HepG2 (cell line): ENCODE measurements around the gene DOLK. TPM values are rescaled to one million over a fixed set of nuclear protein-coding genes. Genes with fewer than 3 reads are reported as not detected.

Source experiments
- AKAP8 ChIP-seq: sonication (generic); formaldehyde crosslinking; IDR thresholded peaks from 2 replicates; pipeline ENCODE4 v1.5.1; 2020; ENCODE audit warnings: mild to moderate bottlenecking, missing genetic modification reagents
- ARID2 ChIP-seq: sonication (generic); formaldehyde crosslinking; IDR thresholded peaks from 2 replicates; pipeline ENCODE4 v1.8.1; 2022; ENCODE audit warnings: mild to moderate bottlenecking, missing genetic modification reagents, borderline replicate concordance
- SMARCC2 ChIP-seq: fragments of 450-650 bp; IDR thresholded peaks from 2 replicates; pipeline ENCODE4 v1.6.1; 2017; ENCODE audit warnings: antibody characterized with exemption, mild to moderate bottlenecking
- ZNF317 ChIP-seq: sonication (generic); formaldehyde crosslinking; IDR thresholded peaks from 2 replicates; pipeline ENCODE4 v1.5.0; 2020; ENCODE audit warnings: mild to moderate bottlenecking, missing genetic modification reagents
- ZNF326 ChIP-seq: sonication (generic); formaldehyde crosslinking; IDR thresholded peaks from 2 replicates; pipeline ENCODE4 v1.4.0; 2020; ENCODE audit warnings: missing genetic modification reagents, borderline replicate concordance
- ZNF501 ChIP-seq: sonication (generic); formaldehyde crosslinking; IDR thresholded peaks from 2 replicates; pipeline ENCODE4 v1.5.1; 2020; ENCODE audit warnings: mild to moderate bottlenecking, moderate library complexity, missing genetic modification reagents
- polyA plus RNA-seq, 8 experiments: library from polyadenylated mRNA; depleted of rRNA in 3 of 8; stranded (reverse) in 7 of 8; unstranded in 1 of 8; fragments of >200 nt; fragmentation: Illumina TruSeq in 4 of 8; extraction: Trizol in 4 of 8; gene quantifications; 2 replicates each; pipeline versions ENCODE4 v1.2.1 to v1.2.3, GENCODE V29; 2011 to 2016; ENCODE audit warnings: low read depth in 4 of 8, missing spikeins in 1 of 8, mixed read lengths in 1 of 8; ENCODE audit not compliant: insufficient read depth in 1 of 8
- total RNA-seq, 5 experiments: library from RNA; depleted of rRNA; stranded (reverse); fragments of >200 nt; fragmentation: Illumina TruSeq; extraction: Trizol; gene quantifications; 2 replicates each; pipeline ENCODE4 v1.2.3, GENCODE V29; 2016; ENCODE audit warnings: low read depth in 1 of 5
- TF ChIP-seq, protein P1 (sequence below): sonication (generic); formaldehyde crosslinking; IDR thresholded peaks from one replicate; pipeline ENCODE4 v1.5.1; 2020; ENCODE audit warnings: mild to moderate bottlenecking, missing genetic modification reagents; ENCODE audit errors: not compliant biosample characterization
- TF ChIP-seq, protein P2 (sequence below): sonication (generic); formaldehyde crosslinking; IDR thresholded peaks from 2 replicates; pipeline ENCODE4 v1.4.0; 2020; ENCODE audit warnings: missing genetic modification reagents, borderline replicate concordance
- TF ChIP-seq, protein P3 (sequence below): sonication (generic); formaldehyde crosslinking; IDR thresholded peaks from 2 replicates; pipeline ENCODE4 v1.5.1; 2020; ENCODE audit warnings: mild to moderate bottlenecking, missing genetic modification reagents, moderate library complexity
- TF ChIP-seq, protein P4 (sequence below): sonication (generic); formaldehyde crosslinking; IDR thresholded peaks from 2 replicates; pipeline ENCODE4 v1.4.0; 2020; ENCODE audit warnings: missing genetic modification reagents, low read depth, mild to moderate bottlenecking, borderline replicate concordance
- TF ChIP-seq, protein P5 (sequence below): sonication (generic); formaldehyde crosslinking; IDR thresholded peaks from 2 replicates; pipeline ENCODE4 v1.5.0; 2020; ENCODE audit warnings: mild to moderate bottlenecking, missing genetic modification reagents, moderate library complexity

The DOLK gene
- total and polyA plus RNA-seq, 2 of the 13 experiments (the other 11 are each of a cell fraction or from before 2014, with no cell fraction given): 15.4 to 18.7 TPM

DNA sequence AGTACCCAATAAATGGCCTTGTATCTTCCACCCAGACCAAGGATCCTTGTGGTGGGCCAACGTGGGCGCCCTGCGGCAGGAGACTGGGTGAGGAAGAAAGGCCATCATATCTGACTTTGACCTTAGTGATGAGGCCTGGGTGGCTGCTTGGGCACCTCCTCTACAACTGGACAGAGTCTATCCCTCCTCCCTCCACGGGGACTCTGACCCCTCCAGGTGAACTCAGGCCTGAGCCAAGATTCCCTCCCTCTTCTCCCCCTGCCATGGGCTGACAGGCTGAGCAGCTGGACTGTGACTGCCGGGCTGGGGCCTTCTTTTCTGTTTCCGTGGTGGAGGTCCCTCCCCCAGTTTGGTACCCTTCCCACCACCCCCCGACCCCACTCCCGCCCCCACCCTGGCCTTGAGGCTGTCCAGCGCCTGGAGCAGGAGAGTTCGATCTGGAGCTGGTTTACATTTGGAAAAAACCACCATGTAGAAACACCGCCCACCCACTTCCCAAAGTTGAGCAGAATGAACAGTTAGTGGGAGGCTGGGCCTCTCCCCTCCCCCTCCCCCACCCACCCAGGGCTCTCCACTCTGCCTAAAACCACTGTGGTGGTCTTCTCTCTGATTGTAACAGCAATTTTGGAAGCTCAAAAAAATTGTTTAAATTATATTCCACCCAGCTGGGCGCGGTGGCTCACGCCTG lies 27.9 kb downstream of the DOLK start (continued):
- TF ChIP-seq, protein P1, sequence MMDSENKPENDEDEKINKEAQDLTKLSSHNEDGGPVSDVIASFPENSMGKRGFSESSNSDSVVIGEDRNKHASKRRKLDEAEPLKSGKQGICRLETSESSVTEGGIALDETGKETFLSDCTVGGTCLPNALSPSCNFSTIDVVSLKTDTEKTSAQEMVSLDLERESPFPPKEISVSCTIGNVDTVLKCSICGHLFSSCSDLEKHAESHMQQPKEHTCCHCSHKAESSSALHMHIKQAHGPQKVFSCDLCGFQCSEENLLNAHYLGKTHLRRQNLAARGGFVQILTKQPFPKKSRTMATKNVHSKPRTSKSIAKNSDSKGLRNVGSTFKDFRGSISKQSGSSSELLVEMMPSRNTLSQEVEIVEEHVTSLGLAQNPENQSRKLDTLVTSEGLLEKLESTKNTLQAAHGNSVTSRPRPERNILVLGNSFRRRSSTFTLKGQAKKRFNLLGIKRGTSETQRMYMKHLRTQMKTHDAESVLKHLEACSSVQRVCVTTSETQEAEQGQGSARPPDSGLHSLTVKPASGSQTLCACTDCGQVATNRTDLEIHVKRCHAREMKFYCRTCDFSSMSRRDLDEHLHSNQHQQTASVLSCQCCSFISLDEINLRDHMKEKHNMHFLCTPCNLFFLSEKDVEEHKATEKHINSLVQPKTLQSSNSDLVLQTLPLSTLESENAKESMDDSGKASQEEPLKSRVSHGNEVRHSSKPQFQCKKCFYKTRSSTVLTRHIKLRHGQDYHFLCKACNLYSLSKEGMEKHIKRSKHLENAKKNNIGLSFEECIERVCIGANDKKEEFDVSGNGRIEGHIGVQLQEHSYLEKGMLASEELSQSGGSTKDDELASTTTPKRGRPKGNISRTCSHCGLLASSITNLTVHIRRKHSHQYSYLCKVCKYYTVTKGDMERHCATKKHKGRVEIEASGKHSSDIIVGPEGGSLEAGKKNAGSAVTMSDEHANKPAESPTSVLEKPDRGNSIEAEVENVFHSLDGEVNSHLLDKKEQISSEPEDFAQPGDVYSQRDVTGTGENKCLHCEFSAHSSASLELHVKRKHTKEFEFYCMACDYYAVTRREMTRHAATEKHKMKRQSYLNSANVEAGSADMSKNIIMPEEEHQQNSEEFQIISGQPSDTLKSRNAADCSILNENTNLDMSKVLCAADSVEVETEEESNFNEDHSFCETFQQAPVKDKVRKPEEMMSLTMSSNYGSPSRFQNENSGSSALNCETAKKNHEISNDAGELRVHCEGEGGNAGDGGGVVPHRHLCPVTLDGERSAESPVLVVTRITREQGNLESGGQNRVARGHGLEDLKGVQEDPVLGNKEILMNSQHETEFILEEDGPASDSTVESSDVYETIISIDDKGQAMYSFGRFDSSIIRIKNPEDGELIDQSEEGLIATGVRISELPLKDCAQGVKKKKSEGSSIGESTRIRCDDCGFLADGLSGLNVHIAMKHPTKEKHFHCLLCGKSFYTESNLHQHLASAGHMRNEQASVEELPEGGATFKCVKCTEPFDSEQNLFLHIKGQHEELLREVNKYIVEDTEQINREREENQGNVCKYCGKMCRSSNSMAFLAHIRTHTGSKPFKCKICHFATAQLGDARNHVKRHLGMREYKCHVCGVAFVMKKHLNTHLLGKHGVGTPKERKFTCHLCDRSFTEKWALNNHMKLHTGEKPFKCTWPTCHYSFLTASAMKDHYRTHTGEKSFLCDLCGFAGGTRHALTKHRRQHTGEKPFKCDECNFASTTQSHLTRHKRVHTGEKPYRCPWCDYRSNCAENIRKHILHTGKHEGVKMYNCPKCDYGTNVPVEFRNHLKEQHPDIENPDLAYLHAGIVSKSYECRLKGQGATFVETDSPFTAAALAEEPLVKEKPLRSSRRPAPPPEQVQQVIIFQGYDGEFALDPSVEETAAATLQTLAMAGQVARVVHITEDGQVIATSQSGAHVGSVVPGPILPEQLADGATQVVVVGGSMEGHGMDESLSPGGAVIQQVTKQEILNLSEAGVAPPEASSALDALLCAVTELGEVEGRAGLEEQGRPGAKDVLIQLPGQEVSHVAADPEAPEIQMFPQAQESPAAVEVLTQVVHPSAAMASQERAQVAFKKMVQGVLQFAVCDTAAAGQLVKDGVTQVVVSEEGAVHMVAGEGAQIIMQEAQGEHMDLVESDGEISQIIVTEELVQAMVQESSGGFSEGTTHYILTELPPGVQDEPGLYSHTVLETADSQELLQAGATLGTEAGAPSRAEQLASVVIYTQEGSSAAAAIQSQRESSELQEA (CRISPR knock-in tag): no peak
- TF ChIP-seq ARID2 (no peak), SMARCC2 (no peak), ZNF326 (CRISPR knock-in tag) (no peak), ZNF317 (CRISPR knock-in tag) (no peak), ZNF501 (CRISPR knock-in tag) (no peak), AKAP8 (CRISPR knock-in tag) (no peak)
- TF ChIP-seq, protein P2, sequence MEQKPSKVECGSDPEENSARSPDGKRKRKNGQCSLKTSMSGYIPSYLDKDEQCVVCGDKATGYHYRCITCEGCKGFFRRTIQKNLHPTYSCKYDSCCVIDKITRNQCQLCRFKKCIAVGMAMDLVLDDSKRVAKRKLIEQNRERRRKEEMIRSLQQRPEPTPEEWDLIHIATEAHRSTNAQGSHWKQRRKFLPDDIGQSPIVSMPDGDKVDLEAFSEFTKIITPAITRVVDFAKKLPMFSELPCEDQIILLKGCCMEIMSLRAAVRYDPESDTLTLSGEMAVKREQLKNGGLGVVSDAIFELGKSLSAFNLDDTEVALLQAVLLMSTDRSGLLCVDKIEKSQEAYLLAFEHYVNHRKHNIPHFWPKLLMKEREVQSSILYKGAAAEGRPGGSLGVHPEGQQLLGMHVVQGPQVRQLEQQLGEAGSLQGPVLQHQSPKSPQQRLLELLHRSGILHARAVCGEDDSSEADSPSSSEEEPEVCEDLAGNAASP: peak; percentile 68; the same call in 1 of the 2 replicates
- TF ChIP-seq, protein P3, sequence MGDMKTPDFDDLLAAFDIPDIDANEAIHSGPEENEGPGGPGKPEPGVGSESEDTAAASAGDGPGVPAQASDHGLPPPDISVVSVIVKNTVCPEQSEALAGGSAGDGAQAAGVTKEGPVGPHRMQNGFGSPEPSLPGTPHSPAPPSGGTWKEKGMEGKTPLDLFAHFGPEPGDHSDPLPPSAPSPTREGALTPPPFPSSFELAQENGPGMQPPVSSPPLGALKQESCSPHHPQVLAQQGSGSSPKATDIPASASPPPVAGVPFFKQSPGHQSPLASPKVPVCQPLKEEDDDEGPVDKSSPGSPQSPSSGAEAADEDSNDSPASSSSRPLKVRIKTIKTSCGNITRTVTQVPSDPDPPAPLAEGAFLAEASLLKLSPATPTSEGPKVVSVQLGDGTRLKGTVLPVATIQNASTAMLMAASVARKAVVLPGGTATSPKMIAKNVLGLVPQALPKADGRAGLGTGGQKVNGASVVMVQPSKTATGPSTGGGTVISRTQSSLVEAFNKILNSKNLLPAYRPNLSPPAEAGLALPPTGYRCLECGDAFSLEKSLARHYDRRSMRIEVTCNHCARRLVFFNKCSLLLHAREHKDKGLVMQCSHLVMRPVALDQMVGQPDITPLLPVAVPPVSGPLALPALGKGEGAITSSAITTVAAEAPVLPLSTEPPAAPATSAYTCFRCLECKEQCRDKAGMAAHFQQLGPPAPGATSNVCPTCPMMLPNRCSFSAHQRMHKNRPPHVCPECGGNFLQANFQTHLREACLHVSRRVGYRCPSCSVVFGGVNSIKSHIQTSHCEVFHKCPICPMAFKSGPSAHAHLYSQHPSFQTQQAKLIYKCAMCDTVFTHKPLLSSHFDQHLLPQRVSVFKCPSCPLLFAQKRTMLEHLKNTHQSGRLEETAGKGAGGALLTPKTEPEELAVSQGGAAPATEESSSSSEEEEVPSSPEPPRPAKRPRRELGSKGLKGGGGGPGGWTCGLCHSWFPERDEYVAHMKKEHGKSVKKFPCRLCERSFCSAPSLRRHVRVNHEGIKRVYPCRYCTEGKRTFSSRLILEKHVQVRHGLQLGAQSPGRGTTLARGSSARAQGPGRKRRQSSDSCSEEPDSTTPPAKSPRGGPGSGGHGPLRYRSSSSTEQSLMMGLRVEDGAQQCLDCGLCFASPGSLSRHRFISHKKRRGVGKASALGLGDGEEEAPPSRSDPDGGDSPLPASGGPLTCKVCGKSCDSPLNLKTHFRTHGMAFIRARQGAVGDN: peak; percentile 83
- TF ChIP-seq, protein P4, sequence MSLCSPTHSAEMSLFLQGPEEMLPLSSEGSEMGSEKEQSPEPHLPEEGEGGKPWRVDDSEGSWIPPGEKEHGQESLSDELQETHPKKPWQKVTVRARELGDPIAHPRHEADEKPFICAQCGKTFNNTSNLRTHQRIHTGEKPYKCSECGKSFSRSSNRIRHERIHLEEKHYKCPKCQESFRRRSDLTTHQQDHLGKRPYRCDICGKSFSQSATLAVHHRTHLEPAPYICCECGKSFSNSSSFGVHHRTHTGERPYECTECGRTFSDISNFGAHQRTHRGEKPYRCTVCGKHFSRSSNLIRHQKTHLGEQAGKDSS: no peak
- TF ChIP-seq, protein P5, sequence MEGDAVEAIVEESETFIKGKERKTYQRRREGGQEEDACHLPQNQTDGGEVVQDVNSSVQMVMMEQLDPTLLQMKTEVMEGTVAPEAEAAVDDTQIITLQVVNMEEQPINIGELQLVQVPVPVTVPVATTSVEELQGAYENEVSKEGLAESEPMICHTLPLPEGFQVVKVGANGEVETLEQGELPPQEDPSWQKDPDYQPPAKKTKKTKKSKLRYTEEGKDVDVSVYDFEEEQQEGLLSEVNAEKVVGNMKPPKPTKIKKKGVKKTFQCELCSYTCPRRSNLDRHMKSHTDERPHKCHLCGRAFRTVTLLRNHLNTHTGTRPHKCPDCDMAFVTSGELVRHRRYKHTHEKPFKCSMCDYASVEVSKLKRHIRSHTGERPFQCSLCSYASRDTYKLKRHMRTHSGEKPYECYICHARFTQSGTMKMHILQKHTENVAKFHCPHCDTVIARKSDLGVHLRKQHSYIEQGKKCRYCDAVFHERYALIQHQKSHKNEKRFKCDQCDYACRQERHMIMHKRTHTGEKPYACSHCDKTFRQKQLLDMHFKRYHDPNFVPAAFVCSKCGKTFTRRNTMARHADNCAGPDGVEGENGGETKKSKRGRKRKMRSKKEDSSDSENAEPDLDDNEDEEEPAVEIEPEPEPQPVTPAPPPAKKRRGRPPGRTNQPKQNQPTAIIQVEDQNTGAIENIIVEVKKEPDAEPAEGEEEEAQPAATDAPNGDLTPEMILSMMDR (CRISPR knock-in tag): no peak; the same call in 1 of the 2 replicates
